GM12865 (cell line): ENCODE results near the gene PIEZO1.

Experiments used
- DNase-seq: peaks from one replicate; pipeline ENCODE4 v3.0.0; 2010; ENCODE audit warnings: low read depth
- H3K4me3 ChIP-seq: 2 replicates; pipeline ENCODE4 v1.5.1; 2011; ENCODE audit warnings: mild to moderate bottlenecking, low read depth, low read length, control low read depth
- TF ChIP-seq, protein P1 (sequence below): IDR thresholded peaks from 2 replicates; pipeline ENCODE4 v1.5.1; 2011; ENCODE audit warnings: low read length, control low read depth, low read depth, inconsistent platforms; ENCODE audit not compliant: insufficient read depth; ENCODE audit errors: missing control alignments

The PIEZO1 gene

GRCh38 chr16:88710556-88710955 lies 74.5 kb downstream of the PIEZO1 start:
- no peak for DNase-seq
- H3K4me3 ChIP-seq, result no peak overlapping the region
- TF ChIP-seq, protein P1, sequence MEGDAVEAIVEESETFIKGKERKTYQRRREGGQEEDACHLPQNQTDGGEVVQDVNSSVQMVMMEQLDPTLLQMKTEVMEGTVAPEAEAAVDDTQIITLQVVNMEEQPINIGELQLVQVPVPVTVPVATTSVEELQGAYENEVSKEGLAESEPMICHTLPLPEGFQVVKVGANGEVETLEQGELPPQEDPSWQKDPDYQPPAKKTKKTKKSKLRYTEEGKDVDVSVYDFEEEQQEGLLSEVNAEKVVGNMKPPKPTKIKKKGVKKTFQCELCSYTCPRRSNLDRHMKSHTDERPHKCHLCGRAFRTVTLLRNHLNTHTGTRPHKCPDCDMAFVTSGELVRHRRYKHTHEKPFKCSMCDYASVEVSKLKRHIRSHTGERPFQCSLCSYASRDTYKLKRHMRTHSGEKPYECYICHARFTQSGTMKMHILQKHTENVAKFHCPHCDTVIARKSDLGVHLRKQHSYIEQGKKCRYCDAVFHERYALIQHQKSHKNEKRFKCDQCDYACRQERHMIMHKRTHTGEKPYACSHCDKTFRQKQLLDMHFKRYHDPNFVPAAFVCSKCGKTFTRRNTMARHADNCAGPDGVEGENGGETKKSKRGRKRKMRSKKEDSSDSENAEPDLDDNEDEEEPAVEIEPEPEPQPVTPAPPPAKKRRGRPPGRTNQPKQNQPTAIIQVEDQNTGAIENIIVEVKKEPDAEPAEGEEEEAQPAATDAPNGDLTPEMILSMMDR, result no peak

GRCh38 chr16:88706965-88707826 lies 77.8 kb downstream of the PIEZO1 start:
- DNase-seq, result no peak

GRCh38 chr16:88706229-88706964 lies 78.6 kb downstream of the PIEZO1 start, which contains the start of the genes CTU2 and RNF166:
TSS of gene CTU2 (plus strand) at chr16:88706503. CDS start at chr16:88706531, 28 bp downstream.
TSS of gene RNF166 (minus strand) at chr16:88706408. CDS start at chr16:88706325, 83 bp downstream.
- peak; percentile 91 for DNase-seq
- peak within 1 kb of the TSS; percentile 70 for H3K4me3 ChIP-seq

More at GRCh38 chr16:88706965-88707826, 77.8 kb downstream of the PIEZO1 start:
- TF ChIP-seq, protein P1, result no peak
- peak overlapping the region; percentile 70 for H3K4me3 ChIP-seq

DNA sequence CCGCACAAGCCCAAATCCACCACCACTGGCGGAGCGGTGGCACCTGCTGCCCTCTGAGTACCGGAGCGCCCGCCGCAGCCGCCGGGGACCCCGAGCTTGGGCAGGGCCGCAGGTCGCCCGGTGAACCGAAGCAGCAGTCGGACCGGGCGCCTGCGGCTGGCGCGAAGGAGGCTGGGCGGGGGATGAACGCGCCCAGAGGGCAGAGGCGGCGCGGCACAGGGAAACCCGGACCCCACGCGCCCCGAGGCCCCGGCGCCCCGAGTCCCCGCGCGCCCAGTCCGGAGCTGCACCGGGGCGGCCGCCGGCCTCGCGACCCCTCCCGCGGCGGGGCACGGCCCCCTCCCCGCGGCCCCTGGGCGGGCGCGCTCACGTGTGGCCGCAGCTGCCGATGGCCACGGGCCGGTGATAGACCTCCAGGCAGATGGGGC lies 79.2 kb downstream of the PIEZO1 start:
- no peak for DNase-seq
- H3K4me3 ChIP-seq, result peak overlapping the region; percentile 70
- TF ChIP-seq, protein P1, result no peak

More at GRCh38 chr16:88706229-88706964, 78.6 kb downstream of the PIEZO1 start, which contains the start of the genes CTU2 and RNF166:
- TF ChIP-seq, protein P1, result no peak

GRCh38 chr16:88705076-88705684 lies 79.8 kb downstream of the PIEZO1 start:
- TF ChIP-seq, protein P1, result no peak
- DNase-seq, result no peak
- peak overlapping the region; percentile 70 for H3K4me3 ChIP-seq

- DNase-seq, result peak; percentile 72
- H3K4me3 ChIP-seq, result peak overlapping the region; percentile 70
- TF ChIP-seq, protein P1, result no peak
Measured at GRCh38 chr16:88703486-88704309, 81.3 kb downstream of the PIEZO1 start.
